WERI-Rb-1 (cell line): ENCODE results near the gene FAM24B.
A peak's percentile ranks its signal among the peaks of the same experiment; 100 is the strongest.

Experiments used
- DNase-seq: peaks from one replicate; pipeline ENCODE4 v3.0.0-alpha.2; 2020
- H3K27ac ChIP-seq: fragments of 250-450 bp; sonication (Bioruptor Pico); 2 replicates; pipeline ENCODE4 v1.5.1; 2020; ENCODE audit warnings: mild to moderate bottlenecking, moderate library complexity
- H3K27me3 ChIP-seq: fragments of 250-450 bp; sonication (Bioruptor Pico); 2 replicates; pipeline ENCODE4 v1.5.1; 2021; ENCODE audit warnings: mild to moderate bottlenecking, low read depth, moderate library complexity; ENCODE audit not compliant: insufficient read depth, severe bottlenecking
- H3K36me3 ChIP-seq: fragments of 250-450 bp; sonication (Bioruptor Pico); 2 replicates; pipeline ENCODE4 v1.5.1; 2020; ENCODE audit warnings: mild to moderate bottlenecking, moderate library complexity
- H3K4me3 ChIP-seq: 2 replicates; pipeline ENCODE4 v1.5.1; 2011; ENCODE audit warnings: low read depth, mild to moderate bottlenecking, control low read depth, low read length
- H3K9me3 ChIP-seq: fragments of 250-450 bp; sonication (Bioruptor Pico); 2 replicates; pipeline ENCODE4 v1.5.1; 2021; ENCODE audit warnings: mild to moderate bottlenecking, moderate library complexity; ENCODE audit not compliant: severe bottlenecking
- TF ChIP-seq, protein P1 (sequence below): IDR thresholded peaks from 2 replicates; pipeline ENCODE4 v1.5.1; 2011; ENCODE audit warnings: low read depth, mild to moderate bottlenecking, control low read depth, inconsistent platforms, low read length

Gene FAM24B

GRCh38 chr10:122884166-122884565, 4.8 kb upstream of the FAM24B start:
- Histone ChIP-seq H3K27me3 (no peaks in the 10 kb centered on the region), H3K27ac (no peak overlapping the region), H3K9me3 (no peaks in the 10 kb centered on the region), H3K4me3 (no peak overlapping the region), H3K36me3 (no peaks in the 10 kb centered on the region)
- DNase-seq, result no peak
- TF ChIP-seq, protein P1, sequence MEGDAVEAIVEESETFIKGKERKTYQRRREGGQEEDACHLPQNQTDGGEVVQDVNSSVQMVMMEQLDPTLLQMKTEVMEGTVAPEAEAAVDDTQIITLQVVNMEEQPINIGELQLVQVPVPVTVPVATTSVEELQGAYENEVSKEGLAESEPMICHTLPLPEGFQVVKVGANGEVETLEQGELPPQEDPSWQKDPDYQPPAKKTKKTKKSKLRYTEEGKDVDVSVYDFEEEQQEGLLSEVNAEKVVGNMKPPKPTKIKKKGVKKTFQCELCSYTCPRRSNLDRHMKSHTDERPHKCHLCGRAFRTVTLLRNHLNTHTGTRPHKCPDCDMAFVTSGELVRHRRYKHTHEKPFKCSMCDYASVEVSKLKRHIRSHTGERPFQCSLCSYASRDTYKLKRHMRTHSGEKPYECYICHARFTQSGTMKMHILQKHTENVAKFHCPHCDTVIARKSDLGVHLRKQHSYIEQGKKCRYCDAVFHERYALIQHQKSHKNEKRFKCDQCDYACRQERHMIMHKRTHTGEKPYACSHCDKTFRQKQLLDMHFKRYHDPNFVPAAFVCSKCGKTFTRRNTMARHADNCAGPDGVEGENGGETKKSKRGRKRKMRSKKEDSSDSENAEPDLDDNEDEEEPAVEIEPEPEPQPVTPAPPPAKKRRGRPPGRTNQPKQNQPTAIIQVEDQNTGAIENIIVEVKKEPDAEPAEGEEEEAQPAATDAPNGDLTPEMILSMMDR, result no peak

DNA sequence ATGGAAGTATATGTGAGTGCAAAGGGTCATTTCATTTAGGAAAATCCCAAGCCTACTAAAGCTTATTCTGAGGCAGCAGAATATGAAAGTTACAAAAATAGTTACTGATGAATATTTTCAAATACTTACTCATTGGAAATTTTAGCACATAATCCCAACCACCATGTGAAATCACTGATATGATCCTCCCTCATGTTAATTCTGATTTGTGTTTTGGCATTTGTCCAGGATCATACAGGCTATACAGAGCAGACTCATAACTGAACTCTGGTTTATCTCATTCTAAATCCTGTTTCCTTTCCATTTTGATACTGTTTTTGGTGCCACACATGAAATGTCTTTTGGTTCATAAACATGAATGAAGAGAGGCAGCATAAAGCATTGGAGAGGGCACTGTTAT, 3.4 kb upstream of the FAM24B start:
- no peak overlapping the region for H3K4me3 ChIP-seq
- no peak overlapping the region for H3K27ac ChIP-seq
- no peaks in the 10 kb centered on the region for H3K36me3 ChIP-seq
- H3K9me3 ChIP-seq, result no peaks in the 10 kb centered on the region
- DNase-seq, result no peak
- TF ChIP-seq, protein P1, result no peak
- no peaks in the 10 kb centered on the region for H3K27me3 ChIP-seq

GRCh38 chr10:122878799-122879338, 512 bp downstream of the FAM24B start:
- Histone ChIP-seq H3K36me3 (no peaks in the 10 kb centered on the region), H3K27me3 (no peaks in the 10 kb centered on the region), H3K9me3 (no peaks in the 10 kb centered on the region), H3K27ac (0 out of 2 replicates have a peak overlapping the region, but pooled peaks have one; percentile 14), H3K4me3 (no peak overlapping the region)
- TF ChIP-seq, protein P1, result no peak
- no peak for DNase-seq

GRCh38 chr10:122877264-122877663, 2.1 kb downstream of the FAM24B start:
- H3K27ac ChIP-seq, result no peak overlapping the region
- H3K9me3 ChIP-seq, result peaks cover under 1% of the 10 kb centered on the region
- TF ChIP-seq, protein P1, result no peak
- no peak for DNase-seq
- no peaks in the 10 kb centered on the region for H3K36me3 ChIP-seq
- H3K4me3 ChIP-seq, result no peak overlapping the region
- no peaks in the 10 kb centered on the region for H3K27me3 ChIP-seq

GRCh38 chr10:122876467-122876855, 2.9 kb downstream of the FAM24B start:
- H3K27ac ChIP-seq, result no peak overlapping the region

More at GRCh38 chr10:122876467-122876855, 2.9 kb downstream of the FAM24B start:
- TF ChIP-seq, protein P1, result no peak
- Histone ChIP-seq H3K27me3 (no peaks in the 10 kb centered on the region), H3K36me3 (no peaks in the 10 kb centered on the region), H3K4me3 (no peak overlapping the region), H3K9me3 (peaks cover 4% of the 10 kb centered on the region)
- DNase-seq, result no peak
